Omental fat pad (tissue), 4 donors: ENCODE measurements around the gene FLAD1. TPM values are rescaled to one million over a fixed set of nuclear protein-coding genes. Genes with fewer than 3 reads are reported as not detected.

Experiments used
- ATAC-seq: fragments of 150-250 bp; one replicate; pipeline ENCODE4 v1.9.1; 2016; ENCODE audit warnings: mild to moderate bottlenecking, moderate library complexity; ENCODE audit not compliant: low FRiP score
- DNase-seq: peaks from one replicate; pipeline ENCODE4 v3.0.0-alpha.2; 2019; ENCODE audit warnings: low spot score
- CTCF ChIP-seq, 3 donors: fragments of 450-650 bp; IDR thresholded peaks; one replicate each; pipeline ENCODE4 v1.5.1; 2016 to 2017; ENCODE audit warnings: antibody characterized with exemption in 3 of 3, mild to moderate bottlenecking in 3 of 3, moderate library complexity in 2 of 3
- total RNA-seq, 4 donors: library from RNA; depleted of rRNA; stranded (reverse); fragments of >200 nt; gene quantifications; one replicate each; pipeline ENCODE4 v1.1.0, GENCODE V29; 2016

Gene FLAD1
- total RNA-seq, 4 donors from 2014 or later = 26.8 to 43.8 (median 30.9) TPM

- no peak for TF ChIP-seq CTCF (IDR thresholded peaks at IDR 0.05)
- ATAC-seq = no peak
- no peak for DNase-seq
Observed at GRCh38 chr1:155008015-155008941, 25.1 kb downstream of the FLAD1 start.

- DNase-seq = no peak
- TF ChIP-seq CTCF (IDR thresholded peaks at IDR 0.05) = no peak
- ATAC-seq = no peak
Observed at GRCh38 chr1:155009221-155009711, 26.1 kb downstream of the FLAD1 start.

- no peak for DNase-seq
- no peak for ATAC-seq
Observed at GRCh38 chr1:155009742-155010141, 26.6 kb downstream of the FLAD1 start.

GRCh38 chr1:155010211-155010918 is 27.2 kb downstream of the FLAD1 start:
- TF ChIP-seq CTCF (IDR thresholded peaks at IDR 0.05) = no peak
- DNase-seq = no peak

More at GRCh38 chr1:155009742-155010141, 26.6 kb downstream of the FLAD1 start:
- no peak for TF ChIP-seq CTCF (IDR thresholded peaks at IDR 0.05)

GRCh38 chr1:155011004-155011416 is 27.9 kb downstream of the FLAD1 start:
- ATAC-seq = no peak
- no peak for DNase-seq
- TF ChIP-seq CTCF (IDR thresholded peaks at IDR 0.05) = no peak

More at GRCh38 chr1:155010211-155010918, 27.2 kb downstream of the FLAD1 start:
- ATAC-seq = no peak

GRCh38 chr1:155011437-155012025 is 28.4 kb downstream of the FLAD1 start:
- TF ChIP-seq CTCF (IDR thresholded peaks at IDR 0.05) = no peak
- DNase-seq (no peak), ATAC-seq (no peak)
